ENCODE results near the gene PDE1C. TPM values are rescaled to one million over a fixed set of nuclear protein-coding genes. Genes with fewer than 3 reads are reported as not detected.
A peak's percentile ranks its signal among the peaks of the same experiment; 100 is the strongest.

Gene PDE1C
- total and polyA plus RNA-seq, 11 donors: 35.3 to 307 (median 141) TPM

- TF ChIP-seq CTCF (IDR thresholded peaks at IDR 0.05) (no peak), POLR2A (IDR thresholded peaks at IDR 0.05) (no peak)
- H3K36me3 ChIP-seq: no peaks in the 10 kb centered on the region
- intact Hi-C loops (cut with DNase I): no loop called here
- WGBS, 4 donors: 19 to 32% (median 26%) methylated on average over 1 of the region's 1 CpG
- H3K4me3 ChIP-seq: no peak overlapping the region
- H3K9me3 ChIP-seq: peaks cover 0 to 14% (median 0%) of the 10 kb centered on the region in 12 donors
- no peaks in the 10 kb centered on the region for H3K27me3 ChIP-seq
- ATAC-seq (peak in 3 of 4 donors; percentile 49 to 51 (median 50)), DNase-seq (no peak)
- peak overlapping the region in 2 of 12 donors; percentile 15 to 22 for H3K27ac ChIP-seq
- H3K4me1 ChIP-seq: peaks cover 0 to 53% (median 5%) of the 10 kb centered on the region in 12 donors
These were observed 95.9 kb downstream of the PDE1C start for GRCh38 chr7:31974351-31974750.

GRCh38 chr7:31971049-31971667 lies 99.0 kb downstream of the PDE1C start:
- ATAC-seq (peak in 2 of 4 donors; percentile 30 to 39), DNase-seq (no peak)
- peaks cover 0 to 9% (median 0%) of the 10 kb centered on the region in 12 donors for H3K9me3 ChIP-seq
- WGBS, 4 donors: 82 to 96% (median 88%) methylated on average over 7 of the region's 7 CpGs
- no peaks in the 10 kb centered on the region for H3K36me3 ChIP-seq
- intact Hi-C loops (cut with DNase I): no loop called here
- no peak overlapping the region for H3K4me3 ChIP-seq
- H3K4me1 ChIP-seq: peaks cover 0 to 44% (median 5%) of the 10 kb centered on the region in 12 donors
- H3K27ac ChIP-seq: no peak overlapping the region
- H3K27me3 ChIP-seq: no peaks in the 10 kb centered on the region
- no peak for TF ChIP-seq CTCF (IDR thresholded peaks at IDR 0.05)
- TF ChIP-seq POLR2A (IDR thresholded peaks at IDR 0.05): no peak

GRCh38 chr7:31970501-31970900 lies 99.7 kb downstream of the PDE1C start:
- Histone ChIP-seq H3K9me3 (peaks cover 0 to 12% (median 0%) of the 10 kb centered on the region in 12 donors), H3K36me3 (no peaks in the 10 kb centered on the region), H3K4me1 (peaks cover 0 to 44% (median 5%) of the 10 kb centered on the region in 12 donors), H3K4me3 (no peak overlapping the region), H3K27ac (no peak overlapping the region), H3K27me3 (no peaks in the 10 kb centered on the region)
- no peak for ATAC-seq
- intact Hi-C loops (cut with DNase I): no loop called here
- no peak for DNase-seq
- TF ChIP-seq POLR2A (IDR thresholded peaks at IDR 0.05): no peak
- no peak for TF ChIP-seq CTCF (IDR thresholded peaks at IDR 0.05)

- intact Hi-C loops (cut with DNase I): no loop called here
- ATAC-seq: peak; percentile 80 to 94 (median 90)
- DNase-seq: no peak
- H3K4me3 ChIP-seq: peak overlapping the region in 1 of 12 donors; percentile 3
- no peaks in the 10 kb centered on the region for H3K36me3 ChIP-seq
- H3K27ac ChIP-seq: peak overlapping the region; percentile 37 to 80 (median 72)
- no peaks in the 10 kb centered on the region for H3K27me3 ChIP-seq
- TF ChIP-seq CTCF (IDR thresholded peaks at IDR 0.05) (no peak), POLR2A (IDR thresholded peaks at IDR 0.05) (no peak)
- peaks cover 0 to 15% (median 0%) of the 10 kb centered on the region in 12 donors for H3K9me3 ChIP-seq
- peaks cover 0 to 48% (median 6%) of the 10 kb centered on the region in 12 donors for H3K4me1 ChIP-seq
- 43 to 67% (median 66%) methylated on average over 8 of the region's 8 CpGs for WGBS, 4 donors
These were observed 106.5 kb downstream of the PDE1C start for GRCh38 chr7:31963569-31964175.
